Prostate gland (tissue), 2 donors: ENCODE data around the gene SIGLEC1.

Source experiments
- CTCF ChIP-seq, 4 experiments: fragments of 200-600 bp in 2 of 4; fragments of 450-650 bp in 2 of 4; sonication (generic) in 2 of 4; IDR thresholded peaks; 1 replicate in 3 of 4; 2 replicates in 1 of 4; pipeline ENCODE4 v1.5.1; 2016 to 2019; ENCODE audit warnings: antibody characterized with exemption in 4 of 4, mild to moderate bottlenecking in 2 of 4, moderate library complexity in 2 of 4
- POLR2A ChIP-seq: fragments of 450-650 bp; IDR thresholded peaks from one replicate; pipeline ENCODE4 v1.6.1; 2016; ENCODE audit warnings: antibody characterized with exemption, mild to moderate bottlenecking
- POLR2AphosphoS5 ChIP-seq: sonication (generic); formaldehyde crosslinking; IDR thresholded peaks from one replicate; pipeline ENCODE4 v1.6.1; 2017; ENCODE audit warnings: antibody characterized with exemption

GRCh38 chr20:3759884-3760283 lies 47.5 kb upstream of the SIGLEC1 start:
- TF ChIP-seq POLR2A (no peak), CTCF (IDR thresholded peaks at IDR 0.05) (no peak), POLR2AphosphoS5 (no peak)
